ENCODE measurements around the gene OPN1LW. TPM values are rescaled to one million over a fixed set of nuclear protein-coding genes. Genes with fewer than 3 reads are reported as not detected.
"Not testable (repeated sequence)": the region's sequence is repeated elsewhere in the genome, so short reads cannot be mapped to it uniquely, and the experiment has no call there.

Gene OPN1LW
- total RNA-seq (2022) (not detected in 2 replicates), Bru-seq, nascent RNA (percentile 5 among the genes with signal in this experiment), BruChase-seq, experiment 1, labeled RNA remaining after a 2-hour chase (not detected), BruChase-seq, experiment 2, labeled RNA remaining after a 6-hour chase (not detected)
- long read RNA-seq = 0 reads

DNA sequence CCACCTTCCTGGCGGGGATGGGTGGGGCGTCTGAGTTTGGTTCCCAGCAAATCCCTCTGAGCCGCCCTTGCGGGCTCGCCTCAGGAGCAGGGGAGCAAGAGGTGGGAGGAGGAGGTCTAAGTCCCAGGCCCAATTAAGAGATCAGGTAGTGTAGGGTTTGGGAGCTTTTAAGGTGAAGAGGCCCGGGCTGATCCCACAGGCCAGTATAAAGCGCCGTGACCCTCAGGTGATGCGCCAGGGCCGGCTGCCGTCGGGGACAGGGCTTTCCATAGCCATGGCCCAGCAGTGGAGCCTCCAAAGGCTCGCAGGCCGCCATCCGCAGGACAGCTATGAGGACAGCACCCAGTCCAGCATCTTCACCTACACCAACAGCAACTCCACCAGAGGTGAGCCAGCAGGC is at the start of gene OPN1LW:
Gene OPN1LW (plus strand): TSS at position 234 of the 400 bp plus-strand sequence. CDS start 41 bp downstream, at position 275.
- BruUV-seq (replicated peaks); intact Hi-C loops (cut with micrococcal nuclease; ENCODE audit: unreplicated experiment); H3K36me3 ChIP-seq (ENCODE audit: control insufficient read depth, insufficient read depth, low read length); H3K27ac Mint-ChIP-seq (ENCODE audit: unreplicated experiment); H3K36me3 Mint-ChIP-seq (ENCODE audit: insufficient read depth, unreplicated experiment); H3K27me3 ChIP-seq (replicated peaks; ENCODE audit: control insufficient read depth, insufficient read depth, low read length); H3K9me3 Mint-ChIP-seq (ENCODE audit: unreplicated experiment); H3K4me1 Mint-ChIP-seq (ENCODE audit: low read depth, unreplicated experiment); H3K9me3 ChIP-seq; DNase-seq; H3K4me3 ChIP-seq (ENCODE audit: low read depth, low read length); H3K4me1 ChIP-seq; H3K27me3 Mint-ChIP-seq (ENCODE audit: insufficient read depth, unreplicated experiment); POLR2A ChIA-PET; CTCF ChIA-PET; H3K4me3 Mint-ChIP-seq (ENCODE audit: unreplicated experiment): not testable (repeated sequence)

DNA sequence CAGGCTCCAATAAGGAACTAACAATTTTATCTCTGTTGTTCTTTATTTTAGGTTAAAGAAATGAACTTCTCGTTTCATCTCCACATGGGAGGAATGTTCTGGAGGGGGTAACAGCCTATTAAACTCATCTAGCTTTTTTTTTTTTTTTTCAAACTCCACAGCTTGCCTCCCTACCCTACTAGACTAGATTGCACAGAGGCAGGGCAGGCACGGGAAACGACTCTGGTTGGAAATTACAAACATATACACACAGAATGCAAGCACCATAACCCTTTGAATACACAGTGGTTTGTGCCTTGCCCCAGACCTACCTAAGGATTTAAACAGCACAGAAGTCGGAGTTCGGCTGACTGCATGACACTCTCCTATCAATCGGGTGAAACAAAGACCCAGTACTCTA is 49.2 kb upstream of the OPN1LW start:
- DNase-seq = no peak
- H3K27me3 Mint-ChIP-seq (ENCODE audit: insufficient read depth, unreplicated experiment) = peaks cover 2% of the 10 kb centered on the region
- no peaks in the 10 kb centered on the region for H3K4me1 Mint-ChIP-seq (ENCODE audit: low read depth, unreplicated experiment)
- Histone ChIP-seq H3K27me3 (replicated peaks; ENCODE audit: control insufficient read depth, insufficient read depth, low read length) (no peaks in the 10 kb centered on the region), H3K36me3 (ENCODE audit: control insufficient read depth, insufficient read depth, low read length) (no peaks in the 10 kb centered on the region), H3K9me3 (no peaks in the 10 kb centered on the region), H3K4me3 (ENCODE audit: low read depth, low read length) (no peak overlapping the region), H3K4me1 (peaks cover 11% of the 10 kb centered on the region; the same call in 1 of the 2 replicates)
- TF ChIP-seq, protein P1, sequence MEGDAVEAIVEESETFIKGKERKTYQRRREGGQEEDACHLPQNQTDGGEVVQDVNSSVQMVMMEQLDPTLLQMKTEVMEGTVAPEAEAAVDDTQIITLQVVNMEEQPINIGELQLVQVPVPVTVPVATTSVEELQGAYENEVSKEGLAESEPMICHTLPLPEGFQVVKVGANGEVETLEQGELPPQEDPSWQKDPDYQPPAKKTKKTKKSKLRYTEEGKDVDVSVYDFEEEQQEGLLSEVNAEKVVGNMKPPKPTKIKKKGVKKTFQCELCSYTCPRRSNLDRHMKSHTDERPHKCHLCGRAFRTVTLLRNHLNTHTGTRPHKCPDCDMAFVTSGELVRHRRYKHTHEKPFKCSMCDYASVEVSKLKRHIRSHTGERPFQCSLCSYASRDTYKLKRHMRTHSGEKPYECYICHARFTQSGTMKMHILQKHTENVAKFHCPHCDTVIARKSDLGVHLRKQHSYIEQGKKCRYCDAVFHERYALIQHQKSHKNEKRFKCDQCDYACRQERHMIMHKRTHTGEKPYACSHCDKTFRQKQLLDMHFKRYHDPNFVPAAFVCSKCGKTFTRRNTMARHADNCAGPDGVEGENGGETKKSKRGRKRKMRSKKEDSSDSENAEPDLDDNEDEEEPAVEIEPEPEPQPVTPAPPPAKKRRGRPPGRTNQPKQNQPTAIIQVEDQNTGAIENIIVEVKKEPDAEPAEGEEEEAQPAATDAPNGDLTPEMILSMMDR (IDR thresholded peaks at IDR 0.05; ENCODE audit: insufficient read depth in 1 of 2, low read depth in 1 of 2, low read length in 1 of 2, severe bottlenecking in 1 of 2, unreplicated experiment in 1 of 2) = no peak
- CTCF ChIA-PET = interaction anchor here (0.6 kb wide), 1 partner anchor 123 kb away, joined by 4 read pairs; the partner anchor contains the start of gene HCFC1
- no TSS peak for BruUV-seq (replicated peaks)
- intact Hi-C loops (cut with micrococcal nuclease; ENCODE audit: unreplicated experiment) = no loop called here
- H3K27ac Mint-ChIP-seq (ENCODE audit: unreplicated experiment) = no peak overlapping the region
- H3K9me3 Mint-ChIP-seq (ENCODE audit: unreplicated experiment) = no peaks in the 10 kb centered on the region
- peaks cover 7% of the 10 kb centered on the region for H3K36me3 Mint-ChIP-seq (ENCODE audit: insufficient read depth, unreplicated experiment)
- POLR2A ChIA-PET = interaction anchor here (0.8 kb wide), 1 partner anchor 11 kb away, joined by 3 read pairs; no protein-coding TSS in a partner anchor
- H3K4me3 Mint-ChIP-seq (ENCODE audit: unreplicated experiment) = peak overlapping the region; percentile 37

DNA sequence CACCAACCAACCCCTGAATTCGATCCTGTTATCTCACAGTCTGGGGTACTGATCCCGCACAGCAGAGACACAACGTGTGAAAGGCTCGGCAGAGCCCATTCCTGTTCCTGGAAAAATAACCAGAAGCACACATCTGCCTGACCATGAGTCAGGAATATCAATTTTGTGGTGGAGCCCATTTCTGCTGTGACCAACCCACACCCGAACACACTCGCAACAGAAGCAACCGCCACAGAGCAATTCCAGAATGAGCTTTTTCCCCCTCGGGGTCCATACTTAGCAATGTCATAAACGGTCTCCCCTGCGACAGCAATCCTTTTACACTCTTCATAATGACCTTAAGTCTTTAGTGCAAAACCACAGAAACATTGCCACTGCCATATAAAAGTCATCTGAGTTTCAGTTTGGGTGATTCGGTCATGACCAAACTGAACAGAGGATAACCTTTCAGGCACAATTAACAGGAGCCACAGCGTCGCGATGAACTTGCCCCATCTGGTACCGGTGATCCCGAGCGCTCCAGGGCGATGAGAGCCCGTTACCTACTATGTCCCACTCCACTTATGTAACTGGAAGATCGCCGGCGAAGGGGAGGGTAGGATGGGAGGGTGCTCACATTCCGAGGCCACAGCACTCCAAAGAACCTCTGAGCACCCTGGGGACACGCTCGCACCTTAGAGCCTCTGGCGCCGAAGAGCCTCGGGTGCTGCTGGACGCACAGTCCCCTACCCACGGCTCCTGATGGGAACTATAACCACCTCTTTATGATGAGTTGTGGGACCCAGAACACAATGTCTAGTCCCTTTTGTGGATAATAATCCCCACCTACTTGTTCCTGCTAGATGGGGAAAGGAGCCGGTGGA is 47.7 kb upstream of the OPN1LW start:
- intact Hi-C loops (cut with micrococcal nuclease; ENCODE audit: unreplicated experiment) = no loop called here
- peak; percentile 2 to 36 for DNase-seq
- Histone ChIP-seq H3K27me3 (replicated peaks; ENCODE audit: control insufficient read depth, insufficient read depth, low read length) (no peaks in the 10 kb centered on the region), H3K9me3 (no peaks in the 10 kb centered on the region), H3K4me3 (ENCODE audit: low read depth, low read length) (peak overlapping the region; percentile 70), H3K4me1 (peaks cover 11% of the 10 kb centered on the region; the same call in 1 of the 2 replicates), H3K36me3 (ENCODE audit: control insufficient read depth, insufficient read depth, low read length) (no peaks in the 10 kb centered on the region)
- H3K4me3 Mint-ChIP-seq (ENCODE audit: unreplicated experiment) = peak overlapping the region; percentile 73
- no peaks in the 10 kb centered on the region for H3K4me1 Mint-ChIP-seq (ENCODE audit: low read depth, unreplicated experiment)
- H3K36me3 Mint-ChIP-seq (ENCODE audit: insufficient read depth, unreplicated experiment) = peaks cover 1% of the 10 kb centered on the region
- TF ChIP-seq, protein P1 (IDR thresholded peaks at IDR 0.05; ENCODE audit: insufficient read depth in 1 of 2, low read depth in 1 of 2, low read length in 1 of 2, severe bottlenecking in 1 of 2, unreplicated experiment in 1 of 2) = no peak
- H3K27me3 Mint-ChIP-seq (ENCODE audit: insufficient read depth, unreplicated experiment) = peaks cover 6% of the 10 kb centered on the region
- ChIA-PET CTCF (interaction anchor here (0.6 kb wide), 1 partner anchor 39 kb away, joined by 3 read pairs; no protein-coding TSS in a partner anchor), POLR2A (interaction anchor here (0.6 kb wide), 1 partner anchor 125 kb away, joined by 3 read pairs; no protein-coding TSS in a partner anchor)
- no peaks in the 10 kb centered on the region for H3K9me3 Mint-ChIP-seq (ENCODE audit: unreplicated experiment)
- no TSS peak for BruUV-seq (replicated peaks)
- H3K27ac Mint-ChIP-seq (ENCODE audit: unreplicated experiment) = no peak overlapping the region

Measured in Caco-2 (cell line).